Epithelial cell of proximal tubule (primary cell): ENCODE results near the gene COMMD3. TPM values are rescaled to one million over a fixed set of nuclear protein-coding genes. Genes with fewer than 3 reads are reported as not detected.
A peak's percentile ranks its signal among the peaks of the same experiment; 100 is the strongest.

ENCODE experiments used
- DNase-seq: peaks from one replicate; pipeline ENCODE4 v3.0.0-alpha.2; 2011; ENCODE audit warnings: low read depth
- H3K4me3 ChIP-seq: 2 replicates; pipeline ENCODE4 v1.5.1; 2011; ENCODE audit warnings: low read depth, mild to moderate bottlenecking, low read length
- total RNA-seq: library from RNA; depleted of rRNA; stranded (reverse); fragments of >200 nt; gene quantifications from 2 replicates; pipeline ENCODE4 v1.2.3, GENCODE V29; 2015
- TF ChIP-seq, protein P1 (sequence below): conservative IDR thresholded peaks from 2 replicates; pipeline ENCODE4 v1.5.1; 2012; ENCODE audit warnings: low read depth, mild to moderate bottlenecking, low read length

Gene COMMD3
- total RNA-seq, 1 donor from 2014 or later: 43.8 TPM

DNA sequence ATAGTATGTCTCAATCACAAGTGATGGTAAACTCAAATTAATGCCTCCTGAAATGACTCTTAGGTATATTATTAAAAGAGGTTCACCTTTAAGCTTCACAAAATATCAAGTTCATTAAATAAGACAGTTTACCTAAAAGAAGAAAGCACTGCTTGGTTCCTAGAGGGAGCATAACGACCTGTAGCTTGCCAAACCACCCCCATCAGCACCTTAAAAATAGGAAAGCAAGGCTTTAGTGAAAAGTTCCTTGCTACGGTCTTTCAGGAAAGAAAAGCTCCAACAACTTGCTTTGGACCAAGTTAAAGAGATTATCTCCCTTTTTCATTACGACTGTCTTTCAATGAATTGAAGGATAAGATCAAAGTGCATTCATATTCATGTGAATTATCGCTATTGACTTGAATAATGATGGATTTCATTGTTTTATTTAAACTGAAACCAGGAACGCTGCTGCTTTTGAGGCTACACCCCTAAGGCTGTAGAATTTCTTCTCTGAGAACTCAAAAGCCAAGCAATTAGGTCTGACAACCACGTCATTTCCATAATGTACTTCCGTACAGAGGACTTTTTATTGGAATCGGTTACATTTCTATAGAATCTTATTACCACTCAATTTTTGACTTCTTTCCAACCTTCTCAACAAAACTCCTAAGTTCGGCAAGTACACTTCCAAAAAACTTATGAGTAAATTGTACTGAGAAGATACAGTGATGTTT is 22.2 kb downstream of the COMMD3 start:
- no peak overlapping the region for H3K4me3 ChIP-seq
- no peak for DNase-seq

DNA sequence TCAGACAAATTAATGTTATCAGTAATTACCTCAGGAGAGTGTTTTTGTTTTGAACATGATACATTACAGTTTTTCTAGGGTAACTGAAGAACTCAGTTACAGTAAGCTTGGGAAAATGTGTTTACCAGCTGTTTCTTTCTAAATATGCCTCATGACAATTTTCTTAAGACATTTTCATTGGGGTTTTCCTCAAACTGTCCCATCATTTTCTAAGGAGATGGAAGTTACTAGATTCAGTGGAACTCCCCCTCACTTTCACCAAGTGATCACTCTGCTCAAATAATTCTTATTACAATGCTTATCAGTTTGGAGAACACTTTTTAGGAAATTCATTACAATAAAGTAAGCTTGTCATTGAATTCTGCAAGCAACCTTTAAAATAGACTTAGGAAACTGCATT is 22.7 kb downstream of the COMMD3 start:
- DNase-seq: no peak
- H3K4me3 ChIP-seq: no peak overlapping the region
- TF ChIP-seq, protein P1, sequence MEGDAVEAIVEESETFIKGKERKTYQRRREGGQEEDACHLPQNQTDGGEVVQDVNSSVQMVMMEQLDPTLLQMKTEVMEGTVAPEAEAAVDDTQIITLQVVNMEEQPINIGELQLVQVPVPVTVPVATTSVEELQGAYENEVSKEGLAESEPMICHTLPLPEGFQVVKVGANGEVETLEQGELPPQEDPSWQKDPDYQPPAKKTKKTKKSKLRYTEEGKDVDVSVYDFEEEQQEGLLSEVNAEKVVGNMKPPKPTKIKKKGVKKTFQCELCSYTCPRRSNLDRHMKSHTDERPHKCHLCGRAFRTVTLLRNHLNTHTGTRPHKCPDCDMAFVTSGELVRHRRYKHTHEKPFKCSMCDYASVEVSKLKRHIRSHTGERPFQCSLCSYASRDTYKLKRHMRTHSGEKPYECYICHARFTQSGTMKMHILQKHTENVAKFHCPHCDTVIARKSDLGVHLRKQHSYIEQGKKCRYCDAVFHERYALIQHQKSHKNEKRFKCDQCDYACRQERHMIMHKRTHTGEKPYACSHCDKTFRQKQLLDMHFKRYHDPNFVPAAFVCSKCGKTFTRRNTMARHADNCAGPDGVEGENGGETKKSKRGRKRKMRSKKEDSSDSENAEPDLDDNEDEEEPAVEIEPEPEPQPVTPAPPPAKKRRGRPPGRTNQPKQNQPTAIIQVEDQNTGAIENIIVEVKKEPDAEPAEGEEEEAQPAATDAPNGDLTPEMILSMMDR: no peak

More for the DNA sequence above, 22.2 kb downstream of the COMMD3 start:
- TF ChIP-seq, protein P1: no peak

DNA sequence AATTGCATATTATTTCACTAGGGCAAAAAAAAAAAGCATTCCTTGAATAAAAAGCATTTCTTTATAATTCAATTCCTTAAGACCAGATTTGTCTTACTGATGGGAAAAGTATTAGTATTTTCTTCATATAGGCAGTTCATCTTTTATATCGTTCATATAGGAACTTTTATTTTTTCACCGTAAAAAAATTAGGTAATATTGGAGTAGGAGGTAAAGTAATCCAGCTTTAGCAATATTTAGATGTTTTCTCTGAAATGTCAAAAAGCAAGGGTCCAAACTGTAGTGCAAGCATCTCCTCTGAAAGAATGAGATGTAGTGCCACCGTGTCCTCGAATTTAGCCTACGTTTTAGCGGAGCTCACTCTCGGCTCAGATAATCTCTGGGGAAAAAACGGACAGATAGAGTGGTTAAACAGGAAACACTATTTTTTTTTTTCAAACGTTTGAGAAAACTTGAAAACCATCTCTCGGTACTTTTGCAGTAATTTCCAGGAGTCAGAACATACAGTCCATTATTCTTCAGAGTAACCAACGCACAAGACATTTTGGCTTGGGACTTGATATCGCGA is 23.7 kb downstream of the COMMD3 start:
- H3K4me3 ChIP-seq: peak overlapping the region; percentile 75
- DNase-seq: no peak
- TF ChIP-seq, protein P1: no peak

DNA sequence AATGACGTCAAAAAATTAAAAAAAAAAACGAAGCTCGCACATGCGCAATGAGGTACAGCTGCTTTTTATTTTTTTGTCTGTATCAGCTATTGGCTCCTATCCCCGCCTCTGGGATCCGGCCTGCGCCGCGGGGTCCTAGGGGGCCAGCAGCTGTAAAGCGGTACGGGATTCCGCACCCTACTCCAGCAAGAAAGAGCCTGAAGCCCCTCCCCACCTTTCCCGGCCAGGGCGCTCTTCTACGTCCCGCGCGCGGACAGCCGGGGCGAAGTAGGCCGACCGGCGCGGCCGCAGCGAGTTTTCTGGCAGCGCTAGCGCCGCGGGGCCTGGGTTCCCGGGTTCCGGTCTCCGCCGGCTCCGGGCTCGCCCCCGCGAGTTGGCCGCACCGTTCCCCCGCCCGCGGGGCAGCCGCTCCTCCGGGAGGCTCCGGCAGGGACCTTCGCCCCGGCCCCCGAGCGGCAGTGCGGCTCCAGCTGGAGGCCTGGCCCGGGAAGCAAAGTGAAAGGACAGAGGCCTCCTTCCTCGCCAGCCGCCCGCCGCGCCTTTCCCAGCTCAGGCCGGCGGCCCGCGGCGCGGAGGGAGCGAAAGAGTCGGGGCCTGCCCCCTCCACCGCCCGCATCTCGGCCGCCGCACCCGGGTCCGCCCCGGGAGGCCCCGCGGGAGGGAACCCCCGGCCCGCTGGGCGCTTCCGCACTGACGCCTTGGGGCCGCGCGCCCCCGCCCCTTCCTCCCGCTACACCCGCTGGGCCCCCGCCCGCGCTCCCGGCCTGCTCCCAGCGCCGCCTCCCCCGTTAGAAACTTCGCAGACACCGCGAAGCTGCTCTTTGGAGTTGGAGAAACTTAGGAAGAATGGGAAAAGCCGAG is 24.4 kb downstream of the COMMD3 start:
- peak overlapping the region; percentile 75 for H3K4me3 ChIP-seq
- DNase-seq: no peak
- TF ChIP-seq, protein P1: no peak

DNA sequence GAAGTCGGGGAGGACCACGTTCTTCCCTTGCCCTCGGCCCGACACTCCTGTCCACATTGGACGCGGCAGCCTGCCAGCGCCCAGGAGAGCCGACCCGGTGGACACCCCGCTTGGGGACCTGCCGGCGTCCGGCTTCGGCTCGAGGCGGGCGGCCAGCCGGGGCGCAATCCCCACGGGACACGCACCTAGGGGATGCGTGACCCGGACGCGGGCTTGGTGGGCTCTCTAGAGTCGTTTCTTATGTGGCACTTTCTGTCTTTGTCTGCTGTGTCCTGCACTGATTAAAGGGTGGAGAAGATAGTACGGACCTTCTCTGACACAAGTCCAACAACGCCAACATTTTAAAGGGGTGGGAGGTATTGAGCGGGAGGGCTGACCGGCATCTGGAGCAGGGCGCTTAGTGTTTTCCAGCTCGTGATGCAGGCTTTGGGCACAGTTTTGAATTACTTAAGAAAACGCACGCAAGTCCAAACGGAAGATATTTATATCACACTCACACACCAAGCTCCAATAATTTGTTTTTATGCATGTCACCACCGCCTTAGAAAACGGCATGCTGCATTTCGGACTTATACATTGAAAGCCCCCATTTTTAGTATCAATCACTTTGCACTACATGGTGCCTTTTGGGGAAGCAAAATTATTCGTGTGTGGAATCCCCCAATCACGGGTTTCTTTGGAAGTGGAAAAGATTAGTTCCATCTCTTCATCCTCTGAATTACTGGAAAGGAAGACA is 25.2 kb downstream of the COMMD3 start:
- TF ChIP-seq, protein P1: no peak
- H3K4me3 ChIP-seq: peak overlapping the region; percentile 75
- DNase-seq: no peak

DNA sequence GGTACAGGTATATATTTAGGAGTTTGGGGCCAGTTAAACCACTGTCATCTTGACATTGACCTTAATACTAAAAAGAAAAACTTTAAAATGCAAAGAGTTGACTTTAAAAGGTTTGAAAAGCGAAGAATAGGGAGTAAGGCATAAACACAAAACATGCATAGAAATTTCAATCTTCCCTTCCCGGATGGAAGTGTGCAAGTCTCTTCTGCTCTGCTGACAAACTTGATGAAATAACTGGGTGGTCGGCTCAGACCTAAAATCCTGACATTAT is 25.7 kb downstream of the COMMD3 start:
- H3K4me3 ChIP-seq: no peak overlapping the region
- TF ChIP-seq, protein P1: no peak
- DNase-seq: no peak
